Measurements from ENCODE around the gene EHMT2. TPM values are rescaled to one million over a fixed set of nuclear protein-coding genes. Genes with fewer than 3 reads are reported as not detected.

EHMT2 gene
- total and polyA plus RNA-seq, 2 of the 13 experiments (the other 11 are each of a cell fraction or from before 2014, with no cell fraction given): 55.2 to 69.2 TPM

GRCh38 chr6:31901953-31902643 lies 4.6 kb upstream of the EHMT2 start, which contains the start of gene ZBTB12 (continued):
- TF ChIP-seq, protein P1, sequence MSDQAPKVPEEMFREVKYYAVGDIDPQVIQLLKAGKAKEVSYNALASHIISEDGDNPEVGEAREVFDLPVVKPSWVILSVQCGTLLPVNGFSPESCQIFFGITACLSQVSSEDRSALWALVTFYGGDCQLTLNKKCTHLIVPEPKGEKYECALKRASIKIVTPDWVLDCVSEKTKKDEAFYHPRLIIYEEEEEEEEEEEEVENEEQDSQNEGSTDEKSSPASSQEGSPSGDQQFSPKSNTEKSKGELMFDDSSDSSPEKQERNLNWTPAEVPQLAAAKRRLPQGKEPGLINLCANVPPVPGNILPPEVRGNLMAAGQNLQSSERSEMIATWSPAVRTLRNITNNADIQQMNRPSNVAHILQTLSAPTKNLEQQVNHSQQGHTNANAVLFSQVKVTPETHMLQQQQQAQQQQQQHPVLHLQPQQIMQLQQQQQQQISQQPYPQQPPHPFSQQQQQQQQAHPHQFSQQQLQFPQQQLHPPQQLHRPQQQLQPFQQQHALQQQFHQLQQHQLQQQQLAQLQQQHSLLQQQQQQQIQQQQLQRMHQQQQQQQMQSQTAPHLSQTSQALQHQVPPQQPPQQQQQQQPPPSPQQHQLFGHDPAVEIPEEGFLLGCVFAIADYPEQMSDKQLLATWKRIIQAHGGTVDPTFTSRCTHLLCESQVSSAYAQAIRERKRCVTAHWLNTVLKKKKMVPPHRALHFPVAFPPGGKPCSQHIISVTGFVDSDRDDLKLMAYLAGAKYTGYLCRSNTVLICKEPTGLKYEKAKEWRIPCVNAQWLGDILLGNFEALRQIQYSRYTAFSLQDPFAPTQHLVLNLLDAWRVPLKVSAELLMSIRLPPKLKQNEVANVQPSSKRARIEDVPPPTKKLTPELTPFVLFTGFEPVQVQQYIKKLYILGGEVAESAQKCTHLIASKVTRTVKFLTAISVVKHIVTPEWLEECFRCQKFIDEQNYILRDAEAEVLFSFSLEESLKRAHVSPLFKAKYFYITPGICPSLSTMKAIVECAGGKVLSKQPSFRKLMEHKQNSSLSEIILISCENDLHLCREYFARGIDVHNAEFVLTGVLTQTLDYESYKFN (CRISPR knock-in tag; conservative IDR thresholded peaks at IDR 0.05): peak; percentile 19; the same call in 1 of the 2 replicates
- TF ChIP-seq SP5 (CRISPR knock-in tag; IDR thresholded peaks at IDR 0.05; ENCODE audit: borderline replicate concordance, low read depth) (no peak), RORA (CRISPR knock-in tag; IDR thresholded peaks at IDR 0.05) (0 out of 2 replicates have a peak, but pooled peaks have one; percentile 19), ZBTB43 (CRISPR knock-in tag; conservative IDR thresholded peaks at IDR 0.05) (0 out of 2 replicates have a peak, but pooled peaks have one; percentile 13), ZNF142 (CRISPR knock-in tag; IDR thresholded peaks at IDR 0.05) (0 out of 2 replicates have a peak, but pooled peaks have one; percentile 50), ZNF740 (CRISPR knock-in tag; IDR thresholded peaks at IDR 0.05) (peak; percentile 99), ATF7-NPFF (CRISPR knock-in tag; IDR thresholded peaks at IDR 0.05; ENCODE audit: low read depth) (peak; percentile 45; the same call in 1 of the 2 replicates), HIC2 (CRISPR knock-in tag; IDR thresholded peaks at IDR 0.05; ENCODE audit: low read depth) (peak; percentile 71; the same call in 1 of the 2 replicates), SRSF1 (optimal IDR thresholded peaks at IDR 0.05; ENCODE audit: low read depth, low read length) (no peak), ZNF333 (CRISPR knock-in tag; IDR thresholded peaks at IDR 0.05; ENCODE audit: borderline replicate concordance) (0 out of 2 replicates have a peak, but pooled peaks have one; percentile 14), BORCS8-MEF2B (CRISPR knock-in tag; IDR thresholded peaks at IDR 0.05) (peak; percentile 48; the same call in 1 of the 2 replicates), MIXL1 (CRISPR knock-in tag; IDR thresholded peaks at IDR 0.05) (no peak; the same call in 1 of the 2 replicates), ISX (CRISPR knock-in tag; conservative IDR thresholded peaks at IDR 0.05) (0 out of 2 replicates have a peak, but pooled peaks have one; percentile 31)
- TF ChIP-seq, protein P2, sequence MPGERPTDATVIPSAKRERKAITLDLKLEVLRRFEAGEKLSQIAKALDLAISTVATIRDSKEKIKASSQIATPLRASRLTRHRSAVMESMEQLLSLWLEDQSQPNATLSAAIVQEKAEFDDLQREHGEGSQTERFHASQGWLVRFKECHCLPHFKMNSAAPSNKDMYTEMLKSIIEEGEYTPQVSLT (CRISPR knock-in tag; IDR thresholded peaks at IDR 0.05; ENCODE audit: borderline replicate concordance, low read depth): peak; percentile 63; the same call in 1 of the 2 replicates

Data from HepG2 (cell line).